ENCODE measurements around the gene ZNF267. TPM values are rescaled to one million over a fixed set of nuclear protein-coding genes. Genes with fewer than 3 reads are reported as not detected.

Gene ZNF267
- total and polyA plus RNA-seq, 2 of the 8 experiments (the other 6 are each of a cell fraction or from before 2014, with no cell fraction given): 5.5 to 28.3 TPM

GRCh38 chr16:31842864-31843263 is 30.7 kb upstream of the ZNF267 start:
- Histone ChIP-seq H2BK20ac (ENCODE audit: low read length) (no peak overlapping the region), H2AFZ (ENCODE audit: low read length) (no peak overlapping the region), H3K23me2 (ENCODE audit: low read depth, low read length) (no peaks in the 10 kb centered on the region), H3K27ac (ENCODE audit: low read depth, low read length) (no peak overlapping the region), H4K5ac (ENCODE audit: insufficient read length, low read depth, low read length) (no peak overlapping the region), H3K4me1 (replicated peaks in 1 of 4; ENCODE audit: control insufficient read depth in 3 of 4, insufficient read depth in 4 of 4, low read length in 3 of 4) (no peaks in the 10 kb centered on the region), H3K4me2 (ENCODE audit: insufficient read depth in 1 of 2, low read depth in 2 of 2, low read length in 2 of 2) (no peak overlapping the region), H2BK12ac (ENCODE audit: low read depth, low read length) (no peak overlapping the region), H2BK15ac (ENCODE audit: low read length) (no peak overlapping the region), H3K36me3 (ENCODE audit: control insufficient read depth in 2 of 4, insufficient read depth in 4 of 4, low read length in 3 of 4) (no peaks in the 10 kb centered on the region), H3K56ac (replicated peaks; ENCODE audit: insufficient read length, low read depth, low read length) (no peak overlapping the region), H3K23ac (ENCODE audit: insufficient read length) (no peak overlapping the region), H2AK5ac (ENCODE audit: low read depth, low read length) (no peak overlapping the region), H3K4me3 (ENCODE audit: extremely low read depth in 1 of 4, insufficient read depth in 2 of 4, low read depth in 3 of 4, low read length in 4 of 4) (no peak overlapping the region), H3K9ac (replicated peaks in 1 of 4; ENCODE audit: extremely low read depth in 1 of 4, low read depth in 3 of 4, low read length in 3 of 4) (no peak overlapping the region), H3K14ac (ENCODE audit: insufficient read length) (no peak overlapping the region), H3K79me1 (ENCODE audit: low read depth, low read length) (no peaks in the 10 kb centered on the region), H3K27me3 (replicated peaks in 1 of 4; ENCODE audit: control insufficient read depth in 3 of 4, extremely low read depth in 1 of 4, insufficient read depth in 3 of 4, low read length in 3 of 4) (no peaks in the 10 kb centered on the region; a peak in 1 of 7 replicates), H3K79me2 (ENCODE audit: control insufficient read depth in 1 of 2, insufficient read depth in 2 of 2, low read length in 2 of 2) (no peaks in the 10 kb centered on the region), H2BK120ac (replicated peaks; ENCODE audit: low read depth, low read length) (no peak overlapping the region), H4K8ac (ENCODE audit: extremely low read depth, insufficient read depth, low read length) (no peak overlapping the region), H3K4ac (replicated peaks; ENCODE audit: insufficient read length, low read depth, low read length) (no peak overlapping the region), H4K20me1 (replicated peaks in 1 of 2; ENCODE audit: control insufficient read depth in 1 of 2, insufficient read depth in 2 of 2, low read length in 2 of 2) (no peaks in the 10 kb centered on the region), H3K18ac (ENCODE audit: extremely low read depth, low read length) (no peak overlapping the region), H2BK5ac (ENCODE audit: low read depth, low read length) (no peak overlapping the region), H3K9me3 (ENCODE audit: insufficient read depth in 2 of 2, low read depth in 1 of 2, low read length in 1 of 2) (peaks cover 46 to 55% of the 10 kb centered on the region in 2 experiments), H4K91ac (replicated peaks; ENCODE audit: insufficient read length, low read length) (no peak overlapping the region)
- POLR2A ChIA-PET (ENCODE audit: partially characterized antibody): no interaction called here
- FAIRE-seq (no peak), DNase-seq (ENCODE audit: low read depth in 1 of 2, low spot score in 2 of 2) (no peak)
- 69% methylated on average over 7 of the region's 7 CpGs; no CpG with 5 or more reads in 1 of the 2 experiments for WGBS, 2 experiments (ENCODE audit: extremely low coverage in 1 of 2, insufficient coverage in 1 of 2, insufficient read length in 1 of 2, insufficient replicate concordance in 2 of 2, low coverage in 1 of 2, low lambda C conversion rate in 2 of 2, missing lambda C conversion rate in 1 of 2)
- CTCF ChIA-PET (ENCODE audit: partially characterized antibody): no interaction called here
- TF ChIP-seq CREB1 (IDR thresholded peaks at IDR 0.05): no peak
- TF ChIP-seq RXRA (IDR thresholded peaks at IDR 0.05; ENCODE audit: insufficient read depth, low read depth, low read length): no peak
- TF ChIP-seq SP1 (IDR thresholded peaks at IDR 0.05; ENCODE audit: low read depth, low read length): no peak
- TF ChIP-seq TAF7 (optimal IDR thresholded peaks at IDR 0.05; ENCODE audit: borderline replicate concordance, low read depth, low read length): no peak
- TF ChIP-seq NANOG (IDR thresholded peaks at IDR 0.05; ENCODE audit: insufficient read depth, low read depth, low read length, poor library complexity, severe bottlenecking): no peak
- TF ChIP-seq ATF3 (IDR thresholded peaks at IDR 0.05; ENCODE audit: insufficient read depth, low read depth, low read length): no peak
- no peak for TF ChIP-seq NRF1 (IDR thresholded peaks at IDR 0.05; ENCODE audit: low read depth, low read length)
- no peak for TF ChIP-seq E2F6 (IDR thresholded peaks at IDR 0.05)
- no peak for TF ChIP-seq RFX5 (IDR thresholded peaks at IDR 0.05; ENCODE audit: borderline replicate concordance, low read depth, low read length)
- TF ChIP-seq SP4 (IDR thresholded peaks at IDR 0.05; ENCODE audit: low read length): no peak
- no peak for TF ChIP-seq SUZ12 (IDR thresholded peaks at IDR 0.05; ENCODE audit: low read length)
- TF ChIP-seq TBP (IDR thresholded peaks at IDR 0.05; ENCODE audit: low read depth, low read length): no peak
- no peak for TF ChIP-seq CHD2 (IDR thresholded peaks at IDR 0.05; ENCODE audit: low read length)
- no peak for TF ChIP-seq POLR2A (IDR thresholded peaks at IDR 0.05; ENCODE audit: control extremely low read depth in 1 of 2, low read depth in 2 of 2, low read length in 2 of 2)
- no peak for TF ChIP-seq ZNF274 (IDR thresholded peaks at IDR 0.05; ENCODE audit: borderline replicate concordance, extremely low read depth, low read length)
